NB4 (cell line): ENCODE results near the gene TMEM132C.

Experiments
- CTCF ChIP-seq: IDR thresholded peaks from one replicate; pipeline ENCODE4 v1.5.1; 2012; ENCODE audit warnings: low read depth, low read length
- POLR2A ChIP-seq: IDR thresholded peaks from 2 replicates; pipeline ENCODE4 v1.6.1; 2011; ENCODE audit warnings: mild to moderate bottlenecking; ENCODE audit not compliant: insufficient read length; ENCODE audit errors: extremely low read depth

- TF ChIP-seq CTCF (no peak), POLR2A (no peak)
Observed at GRCh38 chr12:128326406-128326805, 59.4 kb downstream of the TMEM132C start.
